Pancreas (tissue), 10 donors: Measurements from ENCODE around the gene EXD1. TPM values are rescaled to one million over a fixed set of nuclear protein-coding genes. Genes with fewer than 3 reads are reported as not detected.

Experiments used
- ATAC-seq, 4 donors: fragments of 200-7000 bp; cut with Tn5 transposase; one replicate each; pipeline versions ENCODE4 v1.8.0 to v1.9.1; 2020; ENCODE audit warnings: mild to moderate bottlenecking in 4 of 4, moderate library complexity in 4 of 4
- DNase-seq, 6 donors: peaks; one replicate each; pipeline ENCODE4 v3.0.0-alpha.2; 2020
- FAIRE-seq: peaks from 2 replicates; lab custom pipeline; 2012; peaks lifted over from hg19 to GRCh38; lab: Jason Lieb, UNC
- H3K27ac ChIP-seq, 4 donors: fragments of 200-600 bp; sonication (generic); 1 replicate in 3 of 4; 2 replicates in 1 of 4; pipeline versions ENCODE4 v1.5.0 to v1.8.0; 2020
- H3K27me3 ChIP-seq, 4 donors: fragments of 200-600 bp; one replicate each; pipeline ENCODE4 v1.8.0; 2021
- H3K36me3 ChIP-seq, 3 donors: fragments of 200-600 bp; sonication (generic) in 1 of 3; one replicate each; pipeline versions ENCODE4 v1.5.0 to v1.8.0; 2020 to 2021
- H3K4me1 ChIP-seq, 3 donors: fragments of 200-600 bp; one replicate each; pipeline ENCODE4 v1.8.0; 2021
- H3K4me3 ChIP-seq, 4 donors: fragments of 200-600 bp; sonication (generic) in 2 of 4; one replicate each; pipeline versions ENCODE4 v1.5.0 to v1.8.0; 2020 to 2021
- H3K9me3 ChIP-seq, 4 donors: fragments of 200-600 bp; one replicate each; pipeline ENCODE4 v1.8.0; 2021
- WGBS, 2 donors: extraction: QIAGEN DNeasy Blood & Tissue Kit; methylation state at CpG; one replicate each; pipeline ENCODE4 v1.1.7; 2013; 5-methylcytosine and 5-hydroxymethylcytosine counted together
- intact Hi-C, 3 donors: fragments of 100-400 bp; cut with DNase I; formaldehyde crosslinking; loops; one replicate each; pipeline versions ENCODE4 v1.11.1 to v1.14.2; 2022
- polyA plus RNA-seq, 2 donors: library from polyadenylated mRNA; stranded (reverse); fragments of 200-250 nt; gene quantifications; one replicate each; pipeline ENCODE4 v1.2.3, GENCODE V29; 2013
- total RNA-seq, 6 donors: library from RNA; stranded (reverse); fragmentation: NEBNext Ultra II Directional in 4 of 6; extraction: Animal tissue kit (Norgen Biotek cat#: 25700) in 4 of 6; gene quantifications; one replicate each; pipeline versions ENCODE4 v1.2.1 to v1.2.4, GENCODE V29; 2021 to 2023
- TF ChIP-seq, protein P1 (sequence below), 4 donors: fragments of 200-600 bp; sonication (generic) in 3 of 4; IDR thresholded peaks; one replicate each; pipeline versions ENCODE4 v1.5.0 to v1.8.0; 2021; ENCODE audit warnings: antibody characterized with exemption in 4 of 4
- donor health status: healthy with polysubstance abuse.
- donor health status: DM: no; HTN: no; CAD: no; lungs with moderate emphysema.
- donor health status: DM: no; HTN: no; CAD: no.
- donor health status: control.
- donor health status: control.
- donor health status: Bipolar disorder and iron deficiency.
- donor health status: DM: yes; HTN: yes; CAD: no.
- donor health status: DM: no; HTN: no; CAD: no.
- donor health status: DM: no; HTN: no; CAD: no.
- donor health status: DM: yes; HTN: yes; CAD: no.

EXD1 gene
- total RNA-seq (not detected), polyA plus RNA-seq (not detected)

GRCh38 chr15:41230650-41231421 lies at the start of gene EXD1, which contains the start of gene CHP1:
Gene EXD1 (minus strand): TSS chr15:41230757. CDS start chr15:41226575, 4,182 bp downstream.
Gene CHP1 (plus strand): TSS chr15:41231268. CDS start chr15:41231383, 115 bp downstream.
- no peaks in the 10 kb centered on the region for H3K36me3 ChIP-seq
- H3K4me1 ChIP-seq = peaks cover 10 to 22% (median 11%) of the 10 kb centered on the region in 3 donors
- peak; percentile 96 to 99 (median 97) for ATAC-seq
- TF ChIP-seq, protein P1, sequence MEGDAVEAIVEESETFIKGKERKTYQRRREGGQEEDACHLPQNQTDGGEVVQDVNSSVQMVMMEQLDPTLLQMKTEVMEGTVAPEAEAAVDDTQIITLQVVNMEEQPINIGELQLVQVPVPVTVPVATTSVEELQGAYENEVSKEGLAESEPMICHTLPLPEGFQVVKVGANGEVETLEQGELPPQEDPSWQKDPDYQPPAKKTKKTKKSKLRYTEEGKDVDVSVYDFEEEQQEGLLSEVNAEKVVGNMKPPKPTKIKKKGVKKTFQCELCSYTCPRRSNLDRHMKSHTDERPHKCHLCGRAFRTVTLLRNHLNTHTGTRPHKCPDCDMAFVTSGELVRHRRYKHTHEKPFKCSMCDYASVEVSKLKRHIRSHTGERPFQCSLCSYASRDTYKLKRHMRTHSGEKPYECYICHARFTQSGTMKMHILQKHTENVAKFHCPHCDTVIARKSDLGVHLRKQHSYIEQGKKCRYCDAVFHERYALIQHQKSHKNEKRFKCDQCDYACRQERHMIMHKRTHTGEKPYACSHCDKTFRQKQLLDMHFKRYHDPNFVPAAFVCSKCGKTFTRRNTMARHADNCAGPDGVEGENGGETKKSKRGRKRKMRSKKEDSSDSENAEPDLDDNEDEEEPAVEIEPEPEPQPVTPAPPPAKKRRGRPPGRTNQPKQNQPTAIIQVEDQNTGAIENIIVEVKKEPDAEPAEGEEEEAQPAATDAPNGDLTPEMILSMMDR (IDR thresholded peaks at IDR 0.05) = peak; percentile 90 to 95 (median 92)
- intact Hi-C loops = no loop called here
- DNase-seq = peak; percentile 96 to 99 (median 98)
- WGBS, 2 donors = 0 to 1% methylated on average over 71 to 72 of the region's 72 CpGs
- peak within 1 kb of the TSS; percentile 76 to 89 (median 80) for H3K4me3 ChIP-seq
- peak within 1 kb of the TSS; percentile 81 to 95 (median 95) for H3K27ac ChIP-seq
- no peaks in the 10 kb centered on the region for H3K27me3 ChIP-seq
- no peaks in the 10 kb centered on the region for H3K9me3 ChIP-seq
- FAIRE-seq = peak; percentile 70

DNA sequence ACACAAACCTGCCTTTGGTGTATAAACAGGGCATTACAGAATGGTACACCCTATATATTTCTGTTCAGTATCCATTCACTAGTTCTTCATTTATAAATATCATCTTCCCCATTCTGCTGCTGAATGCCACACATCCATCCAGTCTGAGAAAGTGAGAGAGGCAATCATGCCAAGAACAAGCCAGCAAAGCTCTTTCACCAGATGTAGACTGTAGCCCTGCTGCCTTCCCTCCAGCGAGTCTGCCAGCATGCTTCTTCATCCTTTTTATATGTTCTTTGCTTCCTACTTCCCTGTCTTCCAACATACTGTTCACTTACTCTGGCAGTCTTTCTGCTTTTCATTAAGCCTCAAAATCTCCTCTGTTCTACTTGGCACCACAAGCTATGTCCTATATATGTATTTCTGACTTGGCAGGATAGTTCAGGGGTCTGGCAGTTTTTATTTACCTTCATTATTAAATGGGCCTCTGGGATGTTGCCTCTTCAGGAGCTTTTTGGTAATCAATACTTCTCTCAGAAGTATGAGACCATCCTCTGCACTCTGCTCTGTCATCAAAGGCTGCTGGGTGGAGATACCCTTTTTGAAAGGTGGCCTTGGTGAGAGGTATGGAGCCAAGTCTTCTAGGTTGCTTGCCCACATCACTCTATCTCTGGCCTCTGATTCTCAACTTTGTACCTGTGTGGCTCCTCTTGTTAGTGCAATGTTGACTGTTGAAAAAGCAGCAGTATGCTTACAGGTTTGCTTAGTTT lies 49.2 kb upstream of the EXD1 start:
- TF ChIP-seq, protein P1 (IDR thresholded peaks at IDR 0.05) = no peak
- no peaks in the 10 kb centered on the region for H3K27me3 ChIP-seq
- WGBS, 2 donors = 83 to 92% methylated on average over 1 of the region's 1 CpG
- intact Hi-C loops = no loop called here
- FAIRE-seq (no peak), ATAC-seq (no peak), DNase-seq (peak in 1 of 6 donors; percentile 2)
- H3K36me3 ChIP-seq = peaks cover 0 to 9% (median 0%) of the 10 kb centered on the region in 3 donors
- H3K4me3 ChIP-seq = no peak overlapping the region
- H3K9me3 ChIP-seq = no peaks in the 10 kb centered on the region
- no peak overlapping the region for H3K27ac ChIP-seq
- peaks cover 0 to 5% (median 0%) of the 10 kb centered on the region in 3 donors for H3K4me1 ChIP-seq

DNA sequence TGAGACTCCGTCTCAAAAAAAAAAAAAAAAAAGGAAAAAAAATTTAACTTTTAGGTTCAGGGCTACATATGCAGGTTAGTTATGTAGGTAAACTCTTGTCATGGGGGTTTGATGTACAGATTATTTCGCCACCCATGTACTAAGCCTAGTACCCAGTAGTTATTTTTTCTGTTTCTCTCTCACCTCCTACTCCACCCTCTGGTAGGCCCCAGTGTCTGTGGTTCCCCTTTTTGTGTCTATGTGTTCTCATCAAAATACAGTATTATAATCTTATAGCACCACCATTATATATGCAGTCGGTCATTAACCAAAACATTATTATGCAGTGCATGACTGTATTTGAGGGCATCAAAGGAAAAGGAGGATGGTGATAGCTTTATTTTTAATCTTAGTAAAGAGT lies 47.8 kb upstream of the EXD1 start:
- DNase-seq (no peak), ATAC-seq (no peak), FAIRE-seq (no peak)
- intact Hi-C loops = no loop called here
- Histone ChIP-seq H3K27ac (no peak overlapping the region), H3K4me3 (no peak overlapping the region), H3K4me1 (peaks cover 0 to 3% (median 0%) of the 10 kb centered on the region in 3 donors), H3K36me3 (peaks cover 0 to 15% (median under 1%) of the 10 kb centered on the region in 3 donors), H3K27me3 (no peaks in the 10 kb centered on the region), H3K9me3 (no peaks in the 10 kb centered on the region)
- TF ChIP-seq, protein P1 (IDR thresholded peaks at IDR 0.05) = no peak
- 91 to 94% methylated on average over 3 of the region's 3 CpGs for WGBS, 2 donors

DNA sequence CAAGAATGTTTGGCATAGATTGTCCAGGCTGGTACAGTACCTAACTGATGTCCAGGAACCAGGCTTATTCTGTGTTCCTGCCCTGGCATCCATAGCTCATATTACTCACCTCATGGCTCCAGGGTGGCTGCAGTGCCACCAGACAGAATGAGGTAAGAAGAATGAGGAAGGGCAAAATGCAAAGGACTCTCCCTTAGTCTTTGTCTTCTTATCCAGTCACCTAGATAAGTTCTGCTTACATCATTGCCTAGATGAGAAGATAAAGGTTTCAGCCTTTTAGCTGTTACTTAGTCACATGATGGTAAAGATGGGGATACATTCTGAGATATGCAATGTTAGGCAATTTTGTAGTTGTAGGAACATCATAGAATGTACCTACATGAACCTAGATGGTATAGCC lies 46.3 kb upstream of the EXD1 start:
- DNase-seq = no peak
- intact Hi-C loops = no loop called here
- Histone ChIP-seq H3K36me3 (peaks cover 0 to 15% (median 3%) of the 10 kb centered on the region in 3 donors), H3K27me3 (no peaks in the 10 kb centered on the region), H3K27ac (no peak overlapping the region), H3K4me3 (no peak overlapping the region), H3K9me3 (no peaks in the 10 kb centered on the region), H3K4me1 (no peaks in the 10 kb centered on the region)
- TF ChIP-seq, protein P1 (IDR thresholded peaks at IDR 0.05) = no peak
- ATAC-seq = no peak
- no peak for FAIRE-seq
